Measurements from ENCODE around the gene TNFRSF1A.

TNFRSF1A gene

GRCh38 chr12:6355491-6356373 is 13.9 kb upstream of the TNFRSF1A start:
- no peak for TF ChIP-seq CTCF (IDR thresholded peaks at IDR 0.05; ENCODE audit: borderline replicate concordance, insufficient read depth, low read depth, low read length)

GRCh38 chr12:6354495-6355393 is 12.9 kb upstream of the TNFRSF1A start:
- no peak overlapping the region for H3K4me3 ChIP-seq (ENCODE audit: low read depth, low read length)
- no peak for TF ChIP-seq CTCF (IDR thresholded peaks at IDR 0.05; ENCODE audit: borderline replicate concordance, insufficient read depth, low read depth, low read length)

More at GRCh38 chr12:6355491-6356373, 13.9 kb upstream of the TNFRSF1A start:
- no peak overlapping the region for H3K4me3 ChIP-seq (ENCODE audit: low read depth, low read length)

GRCh38 chr12:6352193-6353173 is 10.6 kb upstream of the TNFRSF1A start:
- H3K4me3 ChIP-seq (ENCODE audit: low read depth, low read length), result no peak overlapping the region
- TF ChIP-seq CTCF (IDR thresholded peaks at IDR 0.05; ENCODE audit: borderline replicate concordance, insufficient read depth, low read depth, low read length), result no peak

- TF ChIP-seq CTCF (IDR thresholded peaks at IDR 0.05; ENCODE audit: borderline replicate concordance, insufficient read depth, low read depth, low read length), result no peak
- no peak overlapping the region for H3K4me3 ChIP-seq (ENCODE audit: low read depth, low read length)
Measured at GRCh38 chr12:6351622-6352021, 9.7 kb upstream of the TNFRSF1A start.

GRCh38 chr12:6347367-6348338 is 5.8 kb upstream of the TNFRSF1A start:
- H3K4me3 ChIP-seq (ENCODE audit: low read depth, low read length), result no peak overlapping the region
- TF ChIP-seq CTCF (IDR thresholded peaks at IDR 0.05; ENCODE audit: borderline replicate concordance, insufficient read depth, low read depth, low read length), result no peak

All from GM12875 (cell line).